NCI-H510A (cell line): ENCODE results near the gene C9orf50.
A peak's percentile ranks its signal among the peaks of the same experiment; 100 is the strongest.
"Not testable (repeated sequence)": the region's sequence is repeated elsewhere in the genome, so short reads cannot be mapped to it uniquely, and the experiment has no call there.

Source experiments
- DNase-seq: peaks from one replicate; lab custom pipeline; 2025; lab: John Stamatoyannopoulos, UW

The C9orf50 gene

GRCh38 chr9:129648092-129648763, 27.3 kb upstream of the C9orf50 start:
- no peak for DNase-seq

- DNase-seq, result no peak
Observed at GRCh38 chr9:129647635-129648034, 26.7 kb upstream of the C9orf50 start.

- DNase-seq, result no peak
Observed at GRCh38 chr9:129646654-129647053, 25.8 kb upstream of the C9orf50 start.

GRCh38 chr9:129646252-129646651, 25.4 kb upstream of the C9orf50 start:
- DNase-seq, result no peak

GRCh38 chr9:129644902-129645301, 24.0 kb upstream of the C9orf50 start:
- DNase-seq, result no peak

- DNase-seq, result no peak
Observed at GRCh38 chr9:129644365-129644764, 23.5 kb upstream of the C9orf50 start.

GRCh38 chr9:129643706-129644105, 22.8 kb upstream of the C9orf50 start:
- DNase-seq, result no peak

- peak; percentile 89 for DNase-seq
Observed at GRCh38 chr9:129641750-129642585, 21.1 kb upstream of the C9orf50 start, which contains the start of gene ASB6. TSS of gene ASB6 (minus strand) at chr9:129642151. CDS start at chr9:129641999, 152 bp downstream.

- no peak for DNase-seq
Observed at GRCh38 chr9:129640871-129641749, 20.2 kb upstream of the C9orf50 start.

- DNase-seq, result no peak
Observed at GRCh38 chr9:129640086-129640870, 19.4 kb upstream of the C9orf50 start.

GRCh38 chr9:129639756-129640085, 18.8 kb upstream of the C9orf50 start:
- no peak for DNase-seq

- DNase-seq, result no peak
Observed at GRCh38 chr9:129639034-129639630, 18.2 kb upstream of the C9orf50 start.

- no peak for DNase-seq
Observed at GRCh38 chr9:129637673-129638439, 17.0 kb upstream of the C9orf50 start.

- DNase-seq, result no peak
Observed at GRCh38 chr9:129637102-129637501, 16.2 kb upstream of the C9orf50 start.

- DNase-seq, result not testable (repeated sequence)
Observed at GRCh38 chr9:129636343-129636742, 15.4 kb upstream of the C9orf50 start.

- no peak for DNase-seq
Observed at GRCh38 chr9:129635099-129636065, 14.5 kb upstream of the C9orf50 start.

GRCh38 chr9:129633848-129634247, 12.9 kb upstream of the C9orf50 start:
- DNase-seq, result no peak

- no peak for DNase-seq
Observed at GRCh38 chr9:129633207-129633606, 12.3 kb upstream of the C9orf50 start.

GRCh38 chr9:129632460-129632859, 11.6 kb upstream of the C9orf50 start:
- DNase-seq, result no peak
